Caco-2 (cell line): Measurements from ENCODE around the gene HGS. TPM values are rescaled to one million over a fixed set of nuclear protein-coding genes. Genes with fewer than 3 reads are reported as not detected.

ENCODE experiments used
- BruUV-seq: library from RNA; stranded (reverse); fragments of 400-500 nt; replicated peaks from 2 replicates; lab custom pipeline; 2021; lab: Mats Ljungman, UMichigan
- CTCF ChIA-PET: fragments of 300-600 bp; sonication (Branson Sonifier 250); formaldehyde crosslinking; loops from one replicate; lab custom pipeline; 2022; ENCODE audit warnings: antibody characterized with exemption; lab: Charles Lee
- POLR2A ChIA-PET: fragments of 300-600 bp; sonication (Branson Sonifier 250); formaldehyde crosslinking; loops from one replicate; lab custom pipeline; 2022; ENCODE audit warnings: antibody characterized with exemption; lab: Charles Lee
- DNase-seq, 2 experiments: peaks; one replicate each; pipeline versions ENCODE4 v3.0.0 to v3.0.0-alpha.2; 2020 to 2022
- H3K27me3 ChIP-seq: replicated peaks from 2 replicates; pipeline ENCODE4 v1.6.0; 2011; ENCODE audit warnings: low read length; ENCODE audit not compliant: control insufficient read depth, insufficient read depth
- H3K36me3 ChIP-seq: 2 replicates; pipeline ENCODE4 v1.5.1; 2011; ENCODE audit warnings: low read length; ENCODE audit not compliant: control insufficient read depth, insufficient read depth
- H3K4me1 ChIP-seq: fragments of 250-450 bp; sonication (Bioruptor Pico); 2 replicates; pipeline ENCODE4 v1.5.1; 2020; ENCODE audit warnings: mild to moderate bottlenecking
- H3K4me3 ChIP-seq: 2 replicates; pipeline ENCODE4 v1.5.1; 2011; ENCODE audit warnings: low read depth, mild to moderate bottlenecking, control low read depth, low read length
- H3K9me3 ChIP-seq: fragments of 250-450 bp; sonication (Bioruptor Pico); 2 replicates; pipeline ENCODE4 v1.5.1; 2020; ENCODE audit warnings: mild to moderate bottlenecking, moderate library complexity
- H3K27ac Mint-ChIP-seq: one replicate; pipeline ENCODE4 v1.8.0; 2022; ENCODE audit warnings: mixed read lengths; ENCODE audit not compliant: unreplicated experiment
- H3K27me3 Mint-ChIP-seq: one replicate; pipeline ENCODE4 v1.8.0; 2022; ENCODE audit warnings: mixed read lengths; ENCODE audit not compliant: insufficient read depth, unreplicated experiment
- H3K36me3 Mint-ChIP-seq: one replicate; pipeline ENCODE4 v1.8.0; 2022; ENCODE audit warnings: mild to moderate bottlenecking, mixed read lengths; ENCODE audit not compliant: insufficient read depth, unreplicated experiment
- H3K4me1 Mint-ChIP-seq: one replicate; pipeline ENCODE4 v1.8.0; 2022; ENCODE audit warnings: low read depth, mixed read lengths; ENCODE audit not compliant: unreplicated experiment
- H3K4me3 Mint-ChIP-seq: one replicate; pipeline ENCODE4 v1.8.0; 2022; ENCODE audit warnings: mild to moderate bottlenecking, moderate library complexity, mixed read lengths; ENCODE audit not compliant: unreplicated experiment
- H3K9me3 Mint-ChIP-seq: one replicate; pipeline ENCODE4 v1.8.0; 2022; ENCODE audit warnings: mixed read lengths; ENCODE audit not compliant: unreplicated experiment
- intact Hi-C: fragments of 100-400 bp; cut with micrococcal nuclease; formaldehyde crosslinking; loops from one replicate; pipeline ENCODE4 v1.10.0; 2022; ENCODE audit not compliant: unreplicated experiment
- total RNA-seq: library from RNA; stranded (reverse); gene quantifications from 2 replicates; pipeline ENCODE4 v1.2.3, GENCODE V29; 2022
- TF ChIP-seq, protein P1 (sequence below), 2 experiments: fragments of 200-600 bp in 1 of 2; IDR thresholded peaks; 1 replicate in 1 of 2; 2 replicates in 1 of 2; pipeline versions ENCODE4 v1.5.1 to v1.8.0; 2011 to 2022; ENCODE audit warnings: antibody characterized with exemption in 1 of 2, control low read depth in 1 of 2, inconsistent platforms in 1 of 2, low read depth in 1 of 2, low read length in 1 of 2, mild to moderate bottlenecking in 1 of 2, moderate library complexity in 1 of 2; ENCODE audit not compliant: insufficient read depth in 1 of 2, severe bottlenecking in 1 of 2, unreplicated experiment in 1 of 2

HGS gene
- total RNA-seq, 1 experiment from 2014 or later: 176 TPM

DNA sequence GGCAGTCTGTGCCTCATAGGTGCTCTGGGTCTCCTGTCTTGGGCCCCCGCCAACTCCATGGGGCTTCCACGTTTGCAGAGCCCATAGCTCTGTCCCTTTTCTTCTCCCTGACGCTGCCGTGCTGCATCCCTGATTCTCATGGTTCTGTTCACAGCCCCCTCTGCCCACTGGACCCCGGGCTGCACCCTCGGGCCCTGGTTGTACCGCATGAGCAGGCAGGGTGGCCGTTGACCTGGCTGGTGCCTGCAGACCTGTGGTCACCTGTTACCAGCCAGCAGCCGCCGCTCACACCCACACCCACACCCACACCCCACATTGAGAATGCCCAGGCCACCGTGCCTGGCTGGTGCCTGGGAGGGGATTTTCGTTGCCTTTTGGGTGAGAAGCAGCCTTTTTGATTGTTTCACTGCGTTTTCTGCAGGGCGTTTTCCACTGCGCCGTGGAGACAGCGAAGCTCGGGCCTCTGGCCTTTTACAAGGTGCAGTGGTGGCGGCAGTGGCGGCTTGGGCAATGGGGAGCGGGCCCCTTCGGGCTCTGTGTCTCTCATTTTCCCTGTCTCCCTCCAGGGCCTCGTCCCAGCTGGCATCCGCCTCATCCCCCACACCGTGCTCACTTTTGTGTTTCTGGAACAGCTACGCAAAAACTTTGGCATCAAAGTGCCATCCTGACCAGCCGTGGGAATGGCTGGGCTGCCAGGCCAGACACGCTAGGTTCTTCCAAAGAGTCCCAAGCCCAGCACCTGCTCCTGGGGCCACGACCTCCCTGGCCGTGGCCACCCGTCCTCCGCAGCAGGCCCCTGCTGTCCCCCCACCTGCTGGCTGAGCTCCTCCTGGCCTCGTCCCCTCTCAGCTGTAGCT, 35.8 kb downstream of the HGS start:
- POLR2A ChIA-PET: no interaction called here
- Histone ChIP-seq H3K9me3 (no peaks in the 10 kb centered on the region), H3K4me1 (peaks cover 4% of the 10 kb centered on the region; the same call in 1 of the 2 replicates), H3K4me3 (no peak overlapping the region), H3K27me3 (no peaks in the 10 kb centered on the region), H3K36me3 (no peaks in the 10 kb centered on the region; the same call in 1 of the 2 replicates)
- CTCF ChIA-PET: no interaction called here
- H3K36me3 Mint-ChIP-seq: peaks cover 33% of the 10 kb centered on the region
- TF ChIP-seq, protein P1, sequence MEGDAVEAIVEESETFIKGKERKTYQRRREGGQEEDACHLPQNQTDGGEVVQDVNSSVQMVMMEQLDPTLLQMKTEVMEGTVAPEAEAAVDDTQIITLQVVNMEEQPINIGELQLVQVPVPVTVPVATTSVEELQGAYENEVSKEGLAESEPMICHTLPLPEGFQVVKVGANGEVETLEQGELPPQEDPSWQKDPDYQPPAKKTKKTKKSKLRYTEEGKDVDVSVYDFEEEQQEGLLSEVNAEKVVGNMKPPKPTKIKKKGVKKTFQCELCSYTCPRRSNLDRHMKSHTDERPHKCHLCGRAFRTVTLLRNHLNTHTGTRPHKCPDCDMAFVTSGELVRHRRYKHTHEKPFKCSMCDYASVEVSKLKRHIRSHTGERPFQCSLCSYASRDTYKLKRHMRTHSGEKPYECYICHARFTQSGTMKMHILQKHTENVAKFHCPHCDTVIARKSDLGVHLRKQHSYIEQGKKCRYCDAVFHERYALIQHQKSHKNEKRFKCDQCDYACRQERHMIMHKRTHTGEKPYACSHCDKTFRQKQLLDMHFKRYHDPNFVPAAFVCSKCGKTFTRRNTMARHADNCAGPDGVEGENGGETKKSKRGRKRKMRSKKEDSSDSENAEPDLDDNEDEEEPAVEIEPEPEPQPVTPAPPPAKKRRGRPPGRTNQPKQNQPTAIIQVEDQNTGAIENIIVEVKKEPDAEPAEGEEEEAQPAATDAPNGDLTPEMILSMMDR (IDR thresholded peaks at IDR 0.05; ENCODE audit: insufficient read depth in 1 of 2, low read depth in 1 of 2, low read length in 1 of 2, severe bottlenecking in 1 of 2, unreplicated experiment in 1 of 2): no peak
- no peak overlapping the region for H3K4me3 Mint-ChIP-seq
- H3K27me3 Mint-ChIP-seq: no peaks in the 10 kb centered on the region
- no TSS peak for BruUV-seq
- no peaks in the 10 kb centered on the region for H3K4me1 Mint-ChIP-seq
- intact Hi-C loops: no loop called here
- H3K27ac Mint-ChIP-seq: no peak overlapping the region
- DNase-seq: no peak
- no peaks in the 10 kb centered on the region for H3K9me3 Mint-ChIP-seq

DNA sequence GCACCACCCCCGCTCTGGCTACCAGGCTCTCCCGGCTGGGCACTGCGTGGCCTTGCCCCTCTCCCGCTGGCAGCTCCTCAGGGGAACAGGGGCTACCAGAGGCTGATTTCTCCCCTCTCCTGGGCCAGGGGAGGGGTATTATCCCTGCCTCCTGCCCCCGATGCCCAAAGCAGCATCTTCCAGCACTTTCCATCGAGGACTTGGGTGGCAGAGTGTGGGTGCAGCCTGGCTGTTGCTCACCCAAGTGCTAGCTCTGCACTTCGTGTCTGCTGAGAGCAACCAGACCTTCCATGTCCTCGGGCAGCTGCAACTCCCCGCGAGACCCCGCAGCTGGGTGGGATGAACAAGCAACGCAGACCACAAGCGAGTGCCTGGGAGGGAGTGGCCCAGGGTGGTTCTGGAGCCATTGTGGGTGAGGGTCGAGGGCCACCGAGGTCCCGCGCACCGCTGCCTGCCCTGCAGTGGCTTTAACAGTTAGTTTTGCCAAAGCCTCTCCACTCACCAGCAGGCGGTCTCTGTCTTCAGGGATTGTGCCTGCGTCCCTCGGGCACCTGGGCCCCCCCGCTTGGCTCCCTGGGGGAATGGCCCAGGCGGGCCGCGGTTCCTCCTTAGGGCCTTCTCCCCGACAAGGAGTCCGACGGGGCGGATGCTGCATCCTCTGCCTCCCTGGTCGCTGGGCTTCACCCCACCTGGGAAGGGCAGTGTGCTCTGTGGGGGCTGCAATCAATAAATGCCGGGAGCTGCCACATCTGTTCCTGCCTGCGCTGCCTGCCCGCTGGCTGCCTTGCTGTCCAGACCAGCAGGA, 36.7 kb downstream of the HGS start:
- Histone ChIP-seq H3K4me3 (no peak overlapping the region), H3K9me3 (no peaks in the 10 kb centered on the region), H3K27me3 (no peaks in the 10 kb centered on the region), H3K36me3 (no peaks in the 10 kb centered on the region), H3K4me1 (peaks cover 4% of the 10 kb centered on the region; the same call in 1 of the 2 replicates)
- H3K27ac Mint-ChIP-seq: no peak overlapping the region
- H3K36me3 Mint-ChIP-seq: peaks cover 31% of the 10 kb centered on the region
- ChIA-PET CTCF (no interaction called here), POLR2A (no interaction called here)
- DNase-seq: no peak
- TF ChIP-seq, protein P1 (IDR thresholded peaks at IDR 0.05; ENCODE audit: insufficient read depth in 1 of 2, low read depth in 1 of 2, low read length in 1 of 2, severe bottlenecking in 1 of 2, unreplicated experiment in 1 of 2): no peak
- no peaks in the 10 kb centered on the region for H3K9me3 Mint-ChIP-seq
- intact Hi-C loops: no loop called here
- no peak overlapping the region for H3K4me3 Mint-ChIP-seq
- no peaks in the 10 kb centered on the region for H3K4me1 Mint-ChIP-seq
- H3K27me3 Mint-ChIP-seq: no peaks in the 10 kb centered on the region
- TSS peak; percentile 11 for BruUV-seq
